Upper lobe of left lung (tissue), 4 donors: ENCODE data around the gene TM9SF2.
"Not testable (repeated sequence)": the region's sequence is repeated elsewhere in the genome, so short reads cannot be mapped to it uniquely, and the experiment has no call there.

ENCODE experiments used
- CTCF ChIP-seq, 6 experiments: fragments of 450-650 bp in 4 of 6; fragments of 200-600 bp in 2 of 6; sonication (generic) in 2 of 6; IDR thresholded peaks; one replicate each; pipeline ENCODE4 v1.5.1; 2016 to 2019; ENCODE audit warnings: antibody characterized with exemption in 6 of 6
- EP300 ChIP-seq, 4 donors: sonication (generic); formaldehyde crosslinking; IDR thresholded peaks; one replicate each; pipeline ENCODE4 v1.5.1; 2017; ENCODE audit warnings: antibody characterized with exemption in 4 of 4, control low read depth in 2 of 4
- POLR2A ChIP-seq, 4 donors: fragments of 450-650 bp; IDR thresholded peaks; one replicate each; pipeline ENCODE4 v1.5.1; 2016 to 2017; ENCODE audit warnings: antibody characterized with exemption in 4 of 4, mild to moderate bottlenecking in 2 of 4
- POLR2AphosphoS5 ChIP-seq, 2 donors: sonication (generic); formaldehyde crosslinking; IDR thresholded peaks; one replicate each; pipeline ENCODE4 v1.5.1; 2017; ENCODE audit warnings: antibody characterized with exemption in 2 of 2

- not testable (repeated sequence) for TF ChIP-seq CTCF, POLR2AphosphoS5, POLR2A, EP300 (IDR thresholded peaks at IDR 0.05)
These were observed 67.6 kb downstream of the TM9SF2 start for GRCh38 chr13:99568901-99569300.
